Measurements from ENCODE around the gene MCM3AP.
"Not testable (repeated sequence)": the region's sequence is repeated elsewhere in the genome, so short reads cannot be mapped to it uniquely, and the experiment has no call there.

DNA sequence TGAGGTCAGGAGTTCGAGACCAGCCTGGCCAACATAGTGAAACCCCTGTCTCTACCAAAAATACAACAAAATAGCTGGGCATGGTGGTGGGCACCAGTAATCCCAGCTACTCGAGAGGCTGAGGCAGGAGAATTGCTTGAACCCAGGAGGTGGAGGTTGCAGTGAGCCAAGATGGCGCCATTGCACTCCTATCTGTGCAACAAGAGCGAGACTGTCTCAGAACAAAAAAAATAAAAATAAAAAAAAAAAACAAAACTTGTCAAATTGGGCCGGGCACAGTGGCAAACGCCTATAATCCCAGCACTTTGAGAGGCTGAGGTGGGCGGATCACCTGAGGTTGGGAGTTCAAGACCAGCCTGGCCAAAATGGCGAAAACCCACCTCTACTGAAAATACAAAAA, 24.8 kb upstream of the MCM3AP start:
- not testable (repeated sequence) for TF ChIP-seq EP300, POLR2A (IDR thresholded peaks at IDR 0.05)
- TF ChIP-seq, protein P1, sequence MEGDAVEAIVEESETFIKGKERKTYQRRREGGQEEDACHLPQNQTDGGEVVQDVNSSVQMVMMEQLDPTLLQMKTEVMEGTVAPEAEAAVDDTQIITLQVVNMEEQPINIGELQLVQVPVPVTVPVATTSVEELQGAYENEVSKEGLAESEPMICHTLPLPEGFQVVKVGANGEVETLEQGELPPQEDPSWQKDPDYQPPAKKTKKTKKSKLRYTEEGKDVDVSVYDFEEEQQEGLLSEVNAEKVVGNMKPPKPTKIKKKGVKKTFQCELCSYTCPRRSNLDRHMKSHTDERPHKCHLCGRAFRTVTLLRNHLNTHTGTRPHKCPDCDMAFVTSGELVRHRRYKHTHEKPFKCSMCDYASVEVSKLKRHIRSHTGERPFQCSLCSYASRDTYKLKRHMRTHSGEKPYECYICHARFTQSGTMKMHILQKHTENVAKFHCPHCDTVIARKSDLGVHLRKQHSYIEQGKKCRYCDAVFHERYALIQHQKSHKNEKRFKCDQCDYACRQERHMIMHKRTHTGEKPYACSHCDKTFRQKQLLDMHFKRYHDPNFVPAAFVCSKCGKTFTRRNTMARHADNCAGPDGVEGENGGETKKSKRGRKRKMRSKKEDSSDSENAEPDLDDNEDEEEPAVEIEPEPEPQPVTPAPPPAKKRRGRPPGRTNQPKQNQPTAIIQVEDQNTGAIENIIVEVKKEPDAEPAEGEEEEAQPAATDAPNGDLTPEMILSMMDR (IDR thresholded peaks at IDR 0.05) = not testable (repeated sequence)

Data from sigmoid colon (tissue), 4 donors.